Natural killer cell (primary cell): Measurements from ENCODE around the gene UBE2F. TPM values are rescaled to one million over a fixed set of nuclear protein-coding genes. Genes with fewer than 3 reads are reported as not detected.

Experiments
- ATAC-seq, 3 donors: fragments of 150-1000 bp in 2 of 3; fragments of 200-7000 bp in 1 of 3; cut with Tn5 transposase; 1 replicate in 1 of 3; 2 replicates in 2 of 3; pipeline ENCODE4 v1.10.0; 2021; ENCODE audit warnings: mild to moderate bottlenecking in 2 of 3, moderate library complexity in 2 of 3
- DNase-seq, 2 donors: peaks; one replicate each; pipeline versions ENCODE4 v3.0.0 to v3.0.0-alpha.2; 2013 to 2021; ENCODE audit warnings: mixed read lengths in 1 of 2
- H3K27ac ChIP-seq: one replicate; pipeline ENCODE4 v1.5.1; 2013; ENCODE audit warnings: mild to moderate bottlenecking, low read length
- H3K27me3 ChIP-seq: one replicate; pipeline ENCODE4 v1.6.1; 2013; ENCODE audit warnings: low read length; ENCODE audit not compliant: control insufficient read depth, insufficient read depth
- H3K36me3 ChIP-seq: one replicate; pipeline ENCODE4 v1.6.1; 2013; ENCODE audit warnings: low read length; ENCODE audit not compliant: control insufficient read depth, insufficient read depth
- H3K4me1 ChIP-seq: one replicate; pipeline ENCODE4 v1.6.1; 2013; ENCODE audit warnings: low read length; ENCODE audit not compliant: control insufficient read depth, insufficient read depth
- H3K4me3 ChIP-seq: one replicate; pipeline ENCODE4 v1.5.1; 2013; ENCODE audit warnings: low read length
- H3K9me3 ChIP-seq: one replicate; pipeline ENCODE4 v1.6.1; 2013; ENCODE audit warnings: low read length; ENCODE audit not compliant: control insufficient read depth, insufficient read depth
- H3K27ac Mint-ChIP-seq, 2 donors: one replicate each; pipeline ENCODE4 v1.8.0; 2022; ENCODE audit warnings: mild to moderate bottlenecking in 2 of 2, mixed read lengths in 2 of 2, moderate library complexity in 1 of 2
- H3K27me3 Mint-ChIP-seq, 2 donors: one replicate each; pipeline ENCODE4 v1.8.0; 2022; ENCODE audit warnings: low read depth in 2 of 2, mixed read lengths in 2 of 2
- H3K36me3 Mint-ChIP-seq: one replicate; pipeline ENCODE4 v1.8.0; 2022; ENCODE audit warnings: mixed read lengths
- H3K4me1 Mint-ChIP-seq, 2 donors: one replicate each; pipeline ENCODE4 v1.8.0; 2022; ENCODE audit warnings: mixed read lengths in 2 of 2
- H3K4me3 Mint-ChIP-seq: one replicate; pipeline ENCODE4 v1.8.0; 2022; ENCODE audit warnings: mild to moderate bottlenecking, moderate library complexity, mixed read lengths
- H3K9me3 Mint-ChIP-seq, 2 donors: one replicate each; pipeline ENCODE4 v1.8.0; 2022; ENCODE audit warnings: mixed read lengths in 2 of 2
- CTCF ChIP-seq: fragments of 200-600 bp; IDR thresholded peaks from one replicate; pipeline ENCODE4 v1.8.0; 2022; ENCODE audit warnings: antibody characterized with exemption
- WGBS: methylation state at CpG from one replicate; pipeline ENCODE4 v1.1.7; 2013; ENCODE audit warnings: missing lambda C conversion rate; ENCODE audit not compliant: insufficient coverage; 5-methylcytosine and 5-hydroxymethylcytosine counted together
- intact Hi-C: fragments of 100-400 bp; cut with micrococcal nuclease; formaldehyde crosslinking; loops from one replicate; pipeline ENCODE4 v1.14.2; 2022
- total RNA-seq, 4 donors: library from RNA; stranded (reverse); fragments of 120-200 nt in 1 of 4; gene quantifications; one replicate each; pipeline versions ENCODE4 v1.2.3 to v1.2.4, GENCODE V29; 2013 to 2022

The UBE2F gene
- total RNA-seq, 3 donors from 2014 or later (not counting 1 experiment from before 2014, with no cell fraction given) = 82.4 to 135 (median 96.1) TPM

DNA sequence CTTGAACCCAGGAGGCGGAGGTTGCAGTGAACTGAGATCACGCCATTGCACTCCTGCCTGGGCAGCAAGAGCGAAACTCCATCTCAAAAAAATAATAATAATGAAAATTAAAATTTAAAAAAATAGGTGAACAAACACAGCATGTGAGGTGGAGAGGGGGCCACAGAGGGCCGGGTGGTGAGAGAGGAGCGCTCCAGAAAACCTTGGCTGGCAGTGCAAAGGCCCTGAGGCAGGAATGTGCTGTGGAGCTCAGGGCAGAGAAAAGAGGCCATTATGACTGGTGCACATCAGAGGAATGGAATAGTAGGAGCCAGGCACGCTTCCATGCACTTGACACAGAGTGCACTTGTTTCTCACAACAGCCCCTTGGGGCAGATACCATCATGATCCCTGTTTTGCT is 72.3 kb downstream of the UBE2F start:
- no peak for DNase-seq

DNA sequence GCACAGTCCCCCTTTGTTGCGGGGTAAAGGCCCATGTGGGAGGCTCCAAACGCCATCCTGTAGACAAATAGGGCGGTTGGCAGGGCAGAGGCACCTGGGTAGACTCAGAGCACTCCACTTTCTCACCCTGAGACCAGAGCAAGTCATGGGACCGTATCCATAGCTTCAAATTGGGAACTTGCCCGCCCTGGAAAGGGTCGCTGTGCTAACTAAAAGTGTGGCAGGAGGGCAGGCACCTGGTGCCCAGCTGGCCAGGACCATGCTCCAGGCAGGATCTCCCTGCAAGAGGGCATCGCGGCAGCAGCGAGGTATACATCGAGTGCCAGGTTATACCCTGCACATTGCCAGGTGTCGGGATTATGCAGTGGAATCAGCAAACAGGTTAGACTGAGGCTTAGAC is 73.2 kb downstream of the UBE2F start:
- DNase-seq (no peak), ATAC-seq (no peak)
- Mint-ChIP-seq H3K9me3 (no peaks in the 10 kb centered on the region), H3K4me1 (peaks cover 0 to 20% of the 10 kb centered on the region in 2 donors), H3K27me3 (no peaks in the 10 kb centered on the region), H3K4me3 (no peak overlapping the region), H3K27ac (peak overlapping the region in 1 of 2 donors; percentile 21), H3K36me3 (no peaks in the 10 kb centered on the region)
- no peak overlapping the region for H3K4me3 ChIP-seq
- H3K27me3 ChIP-seq = no peaks in the 10 kb centered on the region
- no peaks in the 10 kb centered on the region for H3K9me3 ChIP-seq
- TF ChIP-seq CTCF = no peak
- H3K27ac ChIP-seq = no peak overlapping the region
- H3K36me3 ChIP-seq = peaks cover 80% of the 10 kb centered on the region
- WGBS = 97% methylated on average over 11 of the region's 11 CpGs
- intact Hi-C loops = no loop called here
- H3K4me1 ChIP-seq = no peaks in the 10 kb centered on the region

More for the DNA sequence above, 72.3 kb downstream of the UBE2F start:
- Histone ChIP-seq H3K27ac (no peak overlapping the region), H3K9me3 (no peaks in the 10 kb centered on the region), H3K4me3 (no peak overlapping the region), H3K36me3 (peaks cover 80% of the 10 kb centered on the region), H3K27me3 (no peaks in the 10 kb centered on the region), H3K4me1 (no peaks in the 10 kb centered on the region)
- no peak for TF ChIP-seq CTCF
- Mint-ChIP-seq H3K36me3 (no peaks in the 10 kb centered on the region), H3K27ac (peak overlapping the region; percentile 21 to 63), H3K4me3 (no peak overlapping the region), H3K4me1 (peaks cover 0 to 27% of the 10 kb centered on the region in 2 donors), H3K27me3 (no peaks in the 10 kb centered on the region), H3K9me3 (no peaks in the 10 kb centered on the region)
- WGBS = 73% methylated on average over 4 of the region's 6 CpGs
- no peak for ATAC-seq
- intact Hi-C loops = no loop called here

DNA sequence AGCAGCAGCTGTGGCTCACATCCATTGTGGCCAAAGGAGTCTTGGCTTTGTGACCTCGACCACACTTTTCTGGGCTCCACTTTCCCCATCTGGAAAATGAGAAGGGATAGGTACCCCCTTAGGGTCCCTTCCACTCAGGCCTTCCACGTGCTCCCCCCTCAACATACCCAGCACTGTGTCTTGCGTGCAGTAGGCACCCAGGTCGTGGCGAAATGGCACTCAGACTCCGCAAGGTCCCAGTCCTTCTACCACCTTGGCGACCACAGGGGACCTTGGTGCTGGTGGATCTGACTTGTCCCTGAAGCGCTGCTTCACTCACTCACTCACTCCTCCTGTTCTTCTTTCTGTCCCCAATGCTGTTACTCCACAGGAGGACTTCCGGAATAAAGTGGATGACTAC is 74.1 kb downstream of the UBE2F start:
- Histone ChIP-seq H3K36me3 (peaks cover 75% of the 10 kb centered on the region), H3K27me3 (no peaks in the 10 kb centered on the region), H3K9me3 (no peaks in the 10 kb centered on the region), H3K4me1 (no peaks in the 10 kb centered on the region), H3K4me3 (no peak overlapping the region), H3K27ac (no peak overlapping the region)
- no peaks in the 10 kb centered on the region for H3K36me3 Mint-ChIP-seq
- no peaks in the 10 kb centered on the region for H3K27me3 Mint-ChIP-seq
- no peak for DNase-seq
- 95% methylated on average over 9 of the region's 9 CpGs for WGBS
- intact Hi-C loops = no loop called here
- no peak for ATAC-seq
- H3K9me3 Mint-ChIP-seq = no peaks in the 10 kb centered on the region
- H3K27ac Mint-ChIP-seq = peak overlapping the region; percentile 12 to 56
- peaks cover 0 to 11% of the 10 kb centered on the region in 2 donors for H3K4me1 Mint-ChIP-seq
- no peak overlapping the region for H3K4me3 Mint-ChIP-seq
- TF ChIP-seq CTCF = no peak

GRCh38 chr2:238042090-238042489 is 75.3 kb downstream of the UBE2F start:
- H3K4me1 Mint-ChIP-seq = peaks cover 0 to 10% of the 10 kb centered on the region in 2 donors
- ATAC-seq (no peak), DNase-seq (no peak)
- TF ChIP-seq CTCF = no peak
- Histone ChIP-seq H3K9me3 (no peaks in the 10 kb centered on the region), H3K27me3 (no peaks in the 10 kb centered on the region), H3K36me3 (peaks cover 68% of the 10 kb centered on the region), H3K4me1 (no peaks in the 10 kb centered on the region), H3K4me3 (no peak overlapping the region), H3K27ac (no peak overlapping the region)
- H3K27ac Mint-ChIP-seq = peak overlapping the region in 1 of 2 donors; percentile 12
- intact Hi-C loops = no loop called here
- H3K36me3 Mint-ChIP-seq = no peaks in the 10 kb centered on the region
- H3K9me3 Mint-ChIP-seq = no peaks in the 10 kb centered on the region
- 96% methylated on average over 5 of the region's 5 CpGs for WGBS
- no peaks in the 10 kb centered on the region for H3K27me3 Mint-ChIP-seq
- H3K4me3 Mint-ChIP-seq = no peak overlapping the region
